Thoracic aorta (tissue), 2 donors: Measurements from ENCODE around the gene MAP1LC3B2. TPM values are rescaled to one million over a fixed set of nuclear protein-coding genes. Genes with fewer than 3 reads are reported as not detected.
"Not testable (repeated sequence)": the region's sequence is repeated elsewhere in the genome, so short reads cannot be mapped to it uniquely, and the experiment has no call there.

Experiments used
- ATAC-seq: fragments of 150-250 bp; one replicate; pipeline ENCODE4 v1.8.0; 2017; ENCODE audit warnings: low read depth; ENCODE audit not compliant: insufficient number of reproducible peaks, low FRiP score
- DNase-seq: peaks from one replicate; pipeline ENCODE4 v3.0.0-alpha.2; 2020; ENCODE audit warnings: low spot score
- H3K27ac ChIP-seq, 2 donors: fragments of 200-600 bp; sonication (generic); 1 replicate in 1 of 2; 2 replicates in 1 of 2; pipeline ENCODE4 v1.5.1; 2016; ENCODE audit warnings: mild to moderate bottlenecking in 2 of 2, moderate library complexity in 2 of 2
- H3K27me3 ChIP-seq: fragments of 200-600 bp; sonication (generic); replicated peaks from 2 replicates; pipeline ENCODE4 v1.6.0; 2016; ENCODE audit warnings: mild to moderate bottlenecking; ENCODE audit not compliant: insufficient read depth
- H3K36me3 ChIP-seq: fragments of 200-600 bp; sonication (generic); one replicate; pipeline ENCODE4 v1.5.1; 2016
- H3K4me1 ChIP-seq, 2 donors: fragments of 200-600 bp; sonication (generic); 1 replicate in 1 of 2; 2 replicates in 1 of 2; pipeline versions ENCODE4 v1.5.1 to v1.6.0; 2016; ENCODE audit warnings: low read depth in 2 of 2, mild to moderate bottlenecking in 1 of 2; ENCODE audit not compliant: control insufficient read depth in 1 of 2
- H3K4me3 ChIP-seq: fragments of 200-600 bp; sonication (generic); 2 replicates; pipeline ENCODE4 v1.5.1; 2016; ENCODE audit warnings: mild to moderate bottlenecking
- H3K9me3 ChIP-seq: fragments of 200-600 bp; sonication (generic); 2 replicates; pipeline ENCODE4 v1.5.1; 2016
- CTCF ChIP-seq: fragments of 200-600 bp; sonication (generic); IDR thresholded peaks from one replicate; pipeline ENCODE4 v1.5.1; 2019; ENCODE audit warnings: antibody characterized with exemption
- total RNA-seq, 2 donors: library from RNA; depleted of rRNA; stranded (reverse); fragments of >200 nt; gene quantifications; one replicate each; pipeline versions ENCODE4 v1.1.0 to v1.2.3, GENCODE V29; 2016

Gene MAP1LC3B2
- total RNA-seq, 2 donors from 2014 or later, result 1.5 TPM; not detected in 1

GRCh38 chr12:116558280-116559161 is 660 bp upstream of the MAP1LC3B2 start:
- H3K27ac ChIP-seq, result no peak overlapping the region
- no peak for TF ChIP-seq CTCF
- H3K4me3 ChIP-seq, result no peak overlapping the region

GRCh38 chr12:116561181-116561821 is 2.1 kb downstream of the MAP1LC3B2 start:
- Histone ChIP-seq H3K27ac (no peak overlapping the region), H3K27me3 (no peaks in the 10 kb centered on the region), H3K36me3 (no peaks in the 10 kb centered on the region), H3K4me1 (no peaks in the 10 kb centered on the region), H3K4me3 (no peak overlapping the region), H3K9me3 (peaks cover 5% of the 10 kb centered on the region)
- ATAC-seq, result no peak
- DNase-seq, result no peak
- TF ChIP-seq CTCF, result no peak

More at GRCh38 chr12:116558280-116559161, 660 bp upstream of the MAP1LC3B2 start:
- Histone ChIP-seq H3K9me3 (no peaks in the 10 kb centered on the region), H3K4me1 (no peaks in the 10 kb centered on the region), H3K36me3 (no peaks in the 10 kb centered on the region), H3K27me3 (no peaks in the 10 kb centered on the region)
- DNase-seq (no peak), ATAC-seq (no peak)

GRCh38 chr12:116562090-116562489 is 2.9 kb downstream of the MAP1LC3B2 start:
- H3K36me3 ChIP-seq, result no peaks in the 10 kb centered on the region
- no peak for DNase-seq
- H3K4me3 ChIP-seq, result no peak overlapping the region
- peaks cover 5% of the 10 kb centered on the region for H3K9me3 ChIP-seq
- ATAC-seq, result no peak
- no peaks in the 10 kb centered on the region for H3K4me1 ChIP-seq
- no peak for TF ChIP-seq CTCF
- no peaks in the 10 kb centered on the region for H3K27me3 ChIP-seq
- H3K27ac ChIP-seq, result no peak overlapping the region

GRCh38 chr12:116563262-116563661 is 4.1 kb downstream of the MAP1LC3B2 start:
- Histone ChIP-seq H3K27ac (no peak overlapping the region), H3K4me1 (no peaks in the 10 kb centered on the region), H3K9me3 (peaks cover 5% of the 10 kb centered on the region), H3K36me3 (no peaks in the 10 kb centered on the region), H3K27me3 (no peaks in the 10 kb centered on the region), H3K4me3 (no peak overlapping the region)
- TF ChIP-seq CTCF, result no peak
- DNase-seq (no peak), ATAC-seq (no peak)

GRCh38 chr12:116564080-116564479 is 4.9 kb downstream of the MAP1LC3B2 start:
- no peak for TF ChIP-seq CTCF
- H3K4me3 ChIP-seq, result no peak overlapping the region
- peaks cover 5% of the 10 kb centered on the region for H3K9me3 ChIP-seq
- no peaks in the 10 kb centered on the region for H3K4me1 ChIP-seq
- DNase-seq (no peak), ATAC-seq (no peak)
- no peaks in the 10 kb centered on the region for H3K36me3 ChIP-seq
- no peak overlapping the region for H3K27ac ChIP-seq
- no peaks in the 10 kb centered on the region for H3K27me3 ChIP-seq

GRCh38 chr12:116565221-116565620 is 6.0 kb downstream of the MAP1LC3B2 start:
- H3K4me3 ChIP-seq, DNase-seq, H3K9me3 ChIP-seq, H3K36me3 ChIP-seq, H3K27me3 ChIP-seq, H3K4me1 ChIP-seq, ATAC-seq, H3K27ac ChIP-seq: not testable (repeated sequence)
